Colonic mucosa (tissue), 4 donors: Measurements from ENCODE around the gene CERKL. TPM values are rescaled to one million over a fixed set of nuclear protein-coding genes. Genes with fewer than 3 reads are reported as not detected.

ENCODE experiments used
- DNase-seq: peaks from one replicate; pipeline ENCODE4 v3.0.0-alpha.2; 2020
- H3K27ac ChIP-seq: fragments of 200-600 bp; one replicate; pipeline ENCODE4 v1.8.0; 2021
- H3K27me3 ChIP-seq: fragments of 200-600 bp; one replicate; pipeline ENCODE4 v1.8.0; 2021
- H3K36me3 ChIP-seq: fragments of 200-600 bp; one replicate; pipeline ENCODE4 v1.8.0; 2021
- H3K4me1 ChIP-seq: fragments of 200-600 bp; one replicate; pipeline ENCODE4 v1.8.0; 2021; ENCODE audit warnings: mild to moderate bottlenecking
- H3K4me3 ChIP-seq: fragments of 200-600 bp; one replicate; pipeline ENCODE4 v1.8.0; 2021
- H3K9ac ChIP-seq, 2 donors: one replicate each; pipeline ENCODE4 v1.7.0; 2013; ENCODE audit warnings: control low read depth in 2 of 2, low read depth in 2 of 2, low read length in 2 of 2
- H3K9me3 ChIP-seq: fragments of 200-600 bp; one replicate; pipeline ENCODE4 v1.8.0; 2021
- CTCF ChIP-seq: fragments of 200-600 bp; IDR thresholded peaks from one replicate; pipeline ENCODE4 v1.8.0; 2022; ENCODE audit warnings: antibody characterized with exemption, mild to moderate bottlenecking
- intact Hi-C: fragments of 100-400 bp; cut with DNase I; formaldehyde crosslinking; loops from one replicate; pipeline ENCODE4 v1.14.1; 2022
- total RNA-seq, 2 donors: library from RNA; stranded (reverse); fragmentation: NEBNext Ultra II Directional in 1 of 2; extraction: Animal tissue kit (Norgen Biotek cat#: 25700) in 1 of 2; gene quantifications; one replicate each; pipeline ENCODE4 v1.2.1, GENCODE V29; 2021
- donor health status: healthy.
- donor health status: DM: no; HTN: no; CAD: no.
- donor health status: DM: no; HTN: no; CAD: no.

The CERKL gene
- total RNA-seq, 2 donors from 2014 or later = 0.20 to 0.24 TPM

GRCh38 chr2:181540421-181540820, 116.5 kb downstream of the CERKL start:
- Histone ChIP-seq H3K9me3 (no peaks in the 10 kb centered on the region), H3K4me1 (no peaks in the 10 kb centered on the region), H3K27ac (no peak overlapping the region), H3K36me3 (no peaks in the 10 kb centered on the region), H3K9ac (no peak overlapping the region), H3K27me3 (no peaks in the 10 kb centered on the region), H3K4me3 (no peak overlapping the region)
- no peak for DNase-seq
- no peak for TF ChIP-seq CTCF
- intact Hi-C loops = no loop called here

GRCh38 chr2:181536730-181537129, 120.2 kb downstream of the CERKL start:
- Histone ChIP-seq H3K27ac (no peak overlapping the region), H3K9me3 (no peaks in the 10 kb centered on the region), H3K36me3 (no peaks in the 10 kb centered on the region), H3K4me3 (no peak overlapping the region), H3K4me1 (no peaks in the 10 kb centered on the region), H3K27me3 (no peaks in the 10 kb centered on the region), H3K9ac (no peak overlapping the region)
- intact Hi-C loops = no loop called here
- no peak for DNase-seq
- no peak for TF ChIP-seq CTCF

GRCh38 chr2:181528441-181528840, 128.5 kb downstream of the CERKL start:
- H3K4me1 ChIP-seq = no peaks in the 10 kb centered on the region
- H3K9me3 ChIP-seq = no peaks in the 10 kb centered on the region
- no peak overlapping the region for H3K4me3 ChIP-seq
- TF ChIP-seq CTCF = no peak
- no peaks in the 10 kb centered on the region for H3K27me3 ChIP-seq
- DNase-seq = no peak
- no peaks in the 10 kb centered on the region for H3K36me3 ChIP-seq
- intact Hi-C loops = no loop called here
- H3K27ac ChIP-seq = no peak overlapping the region
- no peak overlapping the region for H3K9ac ChIP-seq

GRCh38 chr2:181527058-181527457, 129.8 kb downstream of the CERKL start:
- Histone ChIP-seq H3K9me3 (no peaks in the 10 kb centered on the region), H3K4me1 (no peaks in the 10 kb centered on the region), H3K27me3 (no peaks in the 10 kb centered on the region), H3K36me3 (no peaks in the 10 kb centered on the region), H3K4me3 (no peak overlapping the region), H3K9ac (no peak overlapping the region), H3K27ac (no peak overlapping the region)
- intact Hi-C loops = no loop called here
- TF ChIP-seq CTCF = no peak
- no peak for DNase-seq

GRCh38 chr2:181526014-181526413, 130.9 kb downstream of the CERKL start:
- H3K27ac ChIP-seq = no peak overlapping the region

More at GRCh38 chr2:181526014-181526413, 130.9 kb downstream of the CERKL start:
- DNase-seq = no peak
- H3K36me3 ChIP-seq = no peaks in the 10 kb centered on the region
- H3K4me1 ChIP-seq = no peaks in the 10 kb centered on the region
- H3K27me3 ChIP-seq = no peaks in the 10 kb centered on the region
- no peaks in the 10 kb centered on the region for H3K9me3 ChIP-seq
- no peak for TF ChIP-seq CTCF
- no peak overlapping the region for H3K9ac ChIP-seq
- intact Hi-C loops = no loop called here
- no peak overlapping the region for H3K4me3 ChIP-seq
